Activated B cell treated with CpG ODN at 0.5 μM for 24 hours (primary cell): ENCODE measurements around the gene SNX30. TPM values are rescaled to one million over a fixed set of nuclear protein-coding genes. Genes with fewer than 3 reads are reported as not detected.
A peak's percentile ranks its signal among the peaks of the same experiment; 100 is the strongest.

Source experiments
- ATAC-seq: fragments of 200-7000 bp; cut with Tn5 transposase; one replicate; pipeline ENCODE4 v1.10.0; 2021; ENCODE audit warnings: low read depth, mild to moderate bottlenecking, moderate library complexity
- CTCF ChIA-PET: fragments of 350-600 bp; sonication (Branson Sonifier 250); formaldehyde crosslinking; loops from one replicate; lab custom pipeline; 2021; ENCODE audit warnings: antibody characterized with exemption; lab: Charles Lee
- POLR2A ChIA-PET: fragments of 350-600 bp; sonication (Branson Sonifier 250); formaldehyde crosslinking; loops from one replicate; lab custom pipeline; 2021; ENCODE audit warnings: antibody characterized with exemption; lab: Charles Lee
- DNase-seq: peaks from one replicate; pipeline ENCODE4 v3.0.0; 2022
- H3K27ac Mint-ChIP-seq: one replicate; pipeline ENCODE4 v1.8.0; 2020; ENCODE audit warnings: mixed read lengths
- H3K27me3 Mint-ChIP-seq: one replicate; pipeline ENCODE4 v1.8.0; 2021; ENCODE audit warnings: mixed read lengths
- H3K36me3 Mint-ChIP-seq: one replicate; pipeline ENCODE4 v1.8.0; 2021; ENCODE audit warnings: low read depth, mixed read lengths
- H3K4me1 Mint-ChIP-seq: one replicate; pipeline ENCODE4 v1.8.0; 2021; ENCODE audit warnings: mixed read lengths
- H3K4me3 Mint-ChIP-seq: one replicate; pipeline ENCODE4 v1.8.0; 2020; ENCODE audit warnings: mild to moderate bottlenecking, mixed read lengths
- H3K9me3 Mint-ChIP-seq: one replicate; pipeline ENCODE4 v1.8.0; 2020; ENCODE audit warnings: mixed read lengths
- intact Hi-C: fragments of 100-400 bp; cut with micrococcal nuclease; formaldehyde crosslinking; loops from one replicate; pipeline ENCODE4 v1.15.1; 2024
- total RNA-seq: library from RNA; stranded (reverse); gene quantifications from 2 replicates; pipeline ENCODE4 v1.2.3, GENCODE V29; 2022
- TF ChIP-seq, protein P1 (sequence below): fragments of 200-600 bp; IDR thresholded peaks from one replicate; pipeline ENCODE4 v1.8.0; 2022; ENCODE audit warnings: antibody characterized with exemption, mild to moderate bottlenecking

Gene SNX30
- total RNA-seq, 1 donor from 2014 or later: 6.5 TPM

DNA sequence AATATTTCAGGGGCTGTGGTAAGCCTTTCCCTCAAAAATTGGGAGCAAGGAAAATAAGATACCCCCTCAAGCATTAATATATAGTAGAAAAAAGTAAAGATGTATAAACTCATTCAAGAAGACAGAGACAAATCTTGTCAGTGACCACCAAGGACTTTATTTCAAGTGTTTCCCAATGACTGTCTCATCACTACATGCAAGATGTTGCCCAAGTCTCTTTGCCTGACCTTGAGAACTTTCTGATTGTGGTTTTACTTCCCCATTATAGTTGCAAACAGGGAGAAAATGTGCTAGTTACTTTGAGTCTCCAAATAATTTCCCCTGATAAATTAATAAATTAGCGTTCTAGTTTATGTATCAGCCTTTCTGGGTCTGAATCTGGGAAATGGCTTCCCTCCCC, 144.1 kb downstream of the SNX30 start:
- H3K27ac Mint-ChIP-seq: no peak overlapping the region

DNA sequence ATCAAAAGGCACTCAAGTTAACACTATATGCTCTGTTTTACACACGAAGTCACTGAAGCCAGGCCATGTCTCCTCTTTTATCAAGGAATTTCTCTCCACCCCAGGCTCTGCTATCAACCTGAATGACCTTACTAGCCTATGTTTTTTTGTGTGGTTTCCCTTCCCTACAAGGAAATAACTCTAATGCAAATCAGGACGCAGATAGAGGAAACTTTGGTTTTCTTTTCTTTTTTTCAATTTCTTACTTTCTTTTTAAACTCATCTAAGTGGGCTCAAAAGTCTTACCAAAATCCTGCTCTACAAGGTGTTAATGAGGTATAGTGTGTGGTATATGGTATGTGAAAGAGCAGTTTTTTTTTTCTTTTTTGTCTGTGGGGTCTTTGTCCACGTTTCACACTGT, 145.6 kb downstream of the SNX30 start:
- Mint-ChIP-seq H3K27me3 (peaks cover 18% of the 10 kb centered on the region), H3K4me1 (peaks cover 18% of the 10 kb centered on the region), H3K27ac (peak overlapping the region; percentile 1), H3K36me3 (no peaks in the 10 kb centered on the region), H3K9me3 (no peaks in the 10 kb centered on the region), H3K4me3 (peak overlapping the region; percentile 44)
- TF ChIP-seq, protein P1, sequence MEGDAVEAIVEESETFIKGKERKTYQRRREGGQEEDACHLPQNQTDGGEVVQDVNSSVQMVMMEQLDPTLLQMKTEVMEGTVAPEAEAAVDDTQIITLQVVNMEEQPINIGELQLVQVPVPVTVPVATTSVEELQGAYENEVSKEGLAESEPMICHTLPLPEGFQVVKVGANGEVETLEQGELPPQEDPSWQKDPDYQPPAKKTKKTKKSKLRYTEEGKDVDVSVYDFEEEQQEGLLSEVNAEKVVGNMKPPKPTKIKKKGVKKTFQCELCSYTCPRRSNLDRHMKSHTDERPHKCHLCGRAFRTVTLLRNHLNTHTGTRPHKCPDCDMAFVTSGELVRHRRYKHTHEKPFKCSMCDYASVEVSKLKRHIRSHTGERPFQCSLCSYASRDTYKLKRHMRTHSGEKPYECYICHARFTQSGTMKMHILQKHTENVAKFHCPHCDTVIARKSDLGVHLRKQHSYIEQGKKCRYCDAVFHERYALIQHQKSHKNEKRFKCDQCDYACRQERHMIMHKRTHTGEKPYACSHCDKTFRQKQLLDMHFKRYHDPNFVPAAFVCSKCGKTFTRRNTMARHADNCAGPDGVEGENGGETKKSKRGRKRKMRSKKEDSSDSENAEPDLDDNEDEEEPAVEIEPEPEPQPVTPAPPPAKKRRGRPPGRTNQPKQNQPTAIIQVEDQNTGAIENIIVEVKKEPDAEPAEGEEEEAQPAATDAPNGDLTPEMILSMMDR: no peak
- POLR2A ChIA-PET: no interaction called here
- intact Hi-C loops: no loop called here
- CTCF ChIA-PET: no interaction called here
- DNase-seq (no peak), ATAC-seq (no peak)

More for the DNA sequence above, 144.1 kb downstream of the SNX30 start:
- no peaks in the 10 kb centered on the region for H3K36me3 Mint-ChIP-seq
- peaks cover 18% of the 10 kb centered on the region for H3K4me1 Mint-ChIP-seq
- intact Hi-C loops: no loop called here
- TF ChIP-seq, protein P1: no peak
- DNase-seq: no peak
- no peak for ATAC-seq
- no peaks in the 10 kb centered on the region for H3K9me3 Mint-ChIP-seq
- H3K4me3 Mint-ChIP-seq: no peak overlapping the region
- peaks cover 23% of the 10 kb centered on the region for H3K27me3 Mint-ChIP-seq
- ChIA-PET CTCF (interaction anchor here (1.3 kb wide), 1 partner anchor 8 kb away, joined by 4 read pairs; no protein-coding TSS in a partner anchor), POLR2A (no interaction called here)

DNA sequence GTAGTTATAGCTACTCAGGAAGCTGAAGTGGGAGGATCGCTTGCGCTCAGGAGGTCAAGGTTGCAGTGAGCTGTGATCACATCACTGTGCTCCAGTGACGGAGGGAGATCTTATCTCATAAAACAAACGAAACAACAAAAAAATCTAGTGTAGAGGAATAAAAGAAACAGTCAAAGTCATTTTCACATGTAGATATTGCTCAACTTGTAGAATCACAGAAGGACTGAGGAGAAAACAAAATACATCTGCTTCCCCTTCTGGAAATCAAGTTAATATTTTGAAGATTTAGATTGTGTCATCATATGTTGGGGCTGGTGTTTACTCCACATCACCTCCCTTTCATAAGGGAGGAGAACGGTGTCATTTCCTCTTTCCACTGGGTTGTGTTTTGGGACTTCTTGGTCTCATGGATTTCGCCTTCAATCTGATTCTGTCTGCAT, 148.3 kb downstream of the SNX30 start:
- Mint-ChIP-seq H3K4me3 (no peak overlapping the region), H3K27ac (no peak overlapping the region), H3K27me3 (peaks cover 4% of the 10 kb centered on the region), H3K4me1 (peaks cover 23% of the 10 kb centered on the region), H3K9me3 (no peaks in the 10 kb centered on the region), H3K36me3 (no peaks in the 10 kb centered on the region)
- TF ChIP-seq, protein P1: no peak
- intact Hi-C loops: no loop called here
- ATAC-seq: no peak
- DNase-seq: no peak
- POLR2A ChIA-PET: no interaction called here
- CTCF ChIA-PET: interaction anchor here (1.5 kb wide), 1 partner anchor 53 kb away, joined by 3 read pairs; no protein-coding TSS in a partner anchor

DNA sequence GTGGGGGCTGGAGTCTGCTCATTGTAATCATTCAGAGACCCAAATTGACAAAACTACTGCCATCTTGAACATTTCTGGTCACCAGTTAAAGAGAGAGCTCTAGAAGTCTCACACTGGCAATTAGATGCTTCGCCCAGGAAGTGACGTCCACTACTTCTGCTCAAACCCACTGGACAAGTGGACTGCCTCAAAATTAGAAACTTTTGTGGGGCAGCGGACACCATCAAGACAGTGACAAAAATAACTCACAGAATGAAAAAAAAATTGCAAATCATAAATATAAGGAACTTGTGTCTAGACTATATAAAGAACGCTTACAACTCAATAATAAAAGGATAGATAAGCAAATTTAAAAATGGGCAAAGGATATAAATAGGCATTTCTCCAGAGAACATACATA, 149.9 kb downstream of the SNX30 start:
- Mint-ChIP-seq H3K36me3 (no peaks in the 10 kb centered on the region), H3K27me3 (peaks cover 4% of the 10 kb centered on the region), H3K9me3 (no peaks in the 10 kb centered on the region), H3K4me3 (no peak overlapping the region), H3K27ac (no peak overlapping the region), H3K4me1 (peaks cover 14% of the 10 kb centered on the region)
- TF ChIP-seq, protein P1: no peak
- intact Hi-C loops: no loop called here
- ChIA-PET CTCF (interaction anchor here (1.5 kb wide), 1 partner anchor 54 kb away, joined by 3 read pairs; no protein-coding TSS in a partner anchor), POLR2A (no interaction called here)
- no peak for DNase-seq
- ATAC-seq: no peak

DNA sequence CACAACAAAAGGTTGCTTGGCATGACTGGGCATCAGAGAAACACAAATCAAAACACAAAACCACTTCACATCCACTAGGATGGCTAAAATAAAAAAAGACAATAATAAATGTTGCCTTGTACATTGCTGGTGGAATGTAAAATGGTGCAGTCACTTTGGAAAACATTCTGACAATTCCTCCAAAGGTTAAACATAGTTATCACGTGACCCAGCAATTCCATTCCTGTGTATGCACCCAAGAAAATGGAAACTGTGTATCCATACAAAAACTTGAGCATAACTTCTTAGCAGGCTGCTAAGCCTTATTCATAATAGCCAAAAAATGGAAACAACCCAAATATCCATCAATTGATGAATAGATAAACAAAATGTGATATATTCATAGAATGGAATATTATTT, 150.3 kb downstream of the SNX30 start:
- Mint-ChIP-seq H3K9me3 (no peaks in the 10 kb centered on the region), H3K4me1 (peaks cover 11% of the 10 kb centered on the region), H3K27ac (no peak overlapping the region), H3K4me3 (no peak overlapping the region), H3K36me3 (no peaks in the 10 kb centered on the region), H3K27me3 (peaks cover 3% of the 10 kb centered on the region)
- TF ChIP-seq, protein P1: no peak
- ChIA-PET POLR2A (no interaction called here), CTCF (no interaction called here)
- no peak for ATAC-seq
- no peak for DNase-seq
- intact Hi-C loops: no loop called here
